GM12878 (cell line): ENCODE measurements around the gene TULP1. TPM values are rescaled to one million over a fixed set of nuclear protein-coding genes. Genes with fewer than 3 reads are reported as not detected.

Experiments
- ATAC-seq: fragments of 200-7000 bp; cut with Tn5 transposase; 3 replicates; pipeline ENCODE4 v1.9.1; 2020; ENCODE audit warnings: mild to moderate bottlenecking, moderate library complexity
- BruUV-seq: library from RNA; stranded (reverse); fragments of 400-500 nt; replicated peaks from 2 replicates; lab custom pipeline; 2021; lab: Mats Ljungman, UMichigan
- CTCF ChIA-PET: fragments of 300-600 bp; sonication (Branson Sonifier 250); formaldehyde crosslinking; extraction: SDS; loops from one replicate; lab custom pipeline; 2021; ENCODE audit warnings: inconsistent platforms; lab: Yijun Ruan, JAX
- POLR2A ChIA-PET: fragments of 350-600 bp; formaldehyde crosslinking; extraction: SDS; loops from one replicate; lab custom pipeline; 2021; ENCODE audit warnings: inconsistent platforms; lab: Charles Lee
- RAD21 ChIA-PET: fragments of 300-600 bp; sonication (Branson Sonifier 250); formaldehyde crosslinking; loops from one replicate; lab custom pipeline; 2023; ENCODE audit warnings: antibody characterized with exemption; ENCODE audit not compliant: unreplicated experiment; lab: Charles Lee
- SMC1A ChIA-PET: fragments of 300-600 bp; sonication (Branson Sonifier 250); formaldehyde crosslinking; loops from one replicate; lab custom pipeline; 2023; ENCODE audit not compliant: unreplicated experiment, uncharacterized antibody; lab: Charles Lee
- DNase-seq: peaks from one replicate; pipeline ENCODE4 v3.0.0-alpha.2; 2011; ENCODE audit warnings: low read depth, low spot score
- FAIRE-seq: peaks from 3 replicates; lab custom pipeline; 2011; peaks lifted over from hg19 to GRCh38; lab: Jason Lieb, UNC
- H2AFZ ChIP-seq: 2 replicates; pipeline ENCODE4 v1.6.0; 2011; ENCODE audit warnings: low read depth, low read length, control low read depth; ENCODE audit not compliant: control insufficient read depth
- H3K27ac ChIP-seq: 2 replicates; pipeline ENCODE4 v1.5.1; 2011; ENCODE audit warnings: control low read depth; ENCODE audit not compliant: control insufficient read depth, insufficient read depth
- H3K27me3 ChIP-seq, 2 experiments: replicated peaks in 1 of 2; 2 replicates each; pipeline versions ENCODE4 v1.6.0 to v1.6.1; 2011; ENCODE audit warnings: low read length in 1 of 2; ENCODE audit not compliant: control insufficient read depth in 2 of 2, insufficient read depth in 2 of 2
- H3K36me3 ChIP-seq, 2 experiments: 2 replicates each; pipeline ENCODE4 v1.5.1; 2011; ENCODE audit warnings: low read length in 1 of 2; ENCODE audit not compliant: control insufficient read depth in 2 of 2, insufficient read depth in 2 of 2
- H3K4me1 ChIP-seq: 2 replicates; pipeline ENCODE4 v1.6.1; 2011; ENCODE audit warnings: mild to moderate bottlenecking, low read length, moderate library complexity, mixed read lengths; ENCODE audit not compliant: control insufficient read depth, insufficient read depth
- H3K4me2 ChIP-seq: 2 replicates; pipeline ENCODE4 v1.6.0; 2011; ENCODE audit warnings: control low read depth; ENCODE audit not compliant: control insufficient read depth, insufficient read depth
- H3K4me3 ChIP-seq: fragments of 200-600 bp; sonication (generic); 2 replicates; pipeline ENCODE4 v1.5.1; 2016
- H3K79me2 ChIP-seq: 2 replicates; pipeline ENCODE4 v1.6.0; 2011; ENCODE audit warnings: low read length; ENCODE audit not compliant: control insufficient read depth, insufficient read depth
- H3K9ac ChIP-seq: 2 replicates; pipeline ENCODE4 v1.8.0; 2011; ENCODE audit warnings: low read length, control low read depth, mixed read lengths; ENCODE audit not compliant: control insufficient read depth, insufficient read depth
- H3K9me3 ChIP-seq: replicated peaks from 3 replicates; pipeline ENCODE4 v1.5.1; 2011; ENCODE audit warnings: mild to moderate bottlenecking, low read length; ENCODE audit not compliant: control insufficient read depth, insufficient read depth
- H4K20me1 ChIP-seq: 2 replicates; pipeline ENCODE4 v1.6.0; 2011; ENCODE audit not compliant: control insufficient read depth, insufficient read depth
- ASH2L ChIP-seq: fragments of 300-600, 200-600 bp; sonication (generic); IDR thresholded peaks from 2 replicates; pipeline ENCODE4 v1.6.1; 2017; ENCODE audit warnings: low read depth, mild to moderate bottlenecking, borderline replicate concordance
- BCL11A ChIP-seq: IDR thresholded peaks from 2 replicates; pipeline ENCODE4 v1.6.1; 2011; ENCODE audit warnings: low read depth, low read length
- EZH2 ChIP-seq: IDR thresholded peaks from 2 replicates; pipeline ENCODE4 v1.6.1; 2012; ENCODE audit warnings: low read depth, mild to moderate bottlenecking, control low read depth, inconsistent platforms, low read length, borderline replicate concordance; ENCODE audit not compliant: control insufficient read depth
- FOS ChIP-seq: IDR thresholded peaks from 3 replicates; pipeline ENCODE4 v1.6.1; 2011; ENCODE audit warnings: borderline replicate concordance; ENCODE audit not compliant: insufficient read length; ENCODE audit errors: extremely low read depth
- MTA2 ChIP-seq: fragments of 450-650 bp; IDR thresholded peaks from 2 replicates; pipeline ENCODE4 v1.6.1; 2016; ENCODE audit warnings: low read depth, mild to moderate bottlenecking, moderate library complexity
- MXI1 ChIP-seq: fragments of 150-350 bp; IDR thresholded peaks from 2 replicates; pipeline ENCODE4 v1.6.1; 2011; ENCODE audit warnings: low read depth, mild to moderate bottlenecking, inconsistent platforms, low read length, improper control_type of control experiment
- RB1 ChIP-seq: fragments of 450-650 bp; formaldehyde crosslinking; IDR thresholded peaks from 2 replicates; pipeline ENCODE4 v1.6.1; 2017; ENCODE audit warnings: mild to moderate bottlenecking, borderline replicate concordance
- SIN3A ChIP-seq: IDR thresholded peaks from 2 replicates; pipeline ENCODE4 v1.6.1; 2012; ENCODE audit warnings: low read depth, low read length, improper control_type of control experiment
- USF2 ChIP-seq: IDR thresholded peaks from 2 replicates; pipeline ENCODE4 v1.6.1; 2011; ENCODE audit warnings: low read depth, low read length, improper control_type of control experiment, borderline replicate concordance
- ZZZ3 ChIP-seq: IDR thresholded peaks from 2 replicates; pipeline ENCODE4 v1.6.1; 2011; ENCODE audit warnings: low read depth; ENCODE audit not compliant: control insufficient read depth, insufficient read length
- WGBS: methylation state at CpG from one replicate; pipeline ENCODE4 v1.1.6; 2016; ENCODE audit warnings: low lambda C conversion rate; ENCODE audit not compliant: insufficient replicate concordance, insufficient coverage; ENCODE audit errors: missing lambda C conversion rate; 5-methylcytosine and 5-hydroxymethylcytosine counted together
- in situ Hi-C: fragments of 300-500 bp; cut with MboI; formaldehyde crosslinking; loops from 9 replicates; pipeline ENCODE4 v1.14.3; 2018; ENCODE audit warnings: mixed read lengths
- intact Hi-C: fragments of 100-400 bp; cut with micrococcal nuclease; formaldehyde crosslinking; loops from one replicate; pipeline ENCODE4 v1.14.2; 2022; ENCODE audit not compliant: unreplicated experiment
- polyA plus RNA-seq, 11 experiments: library from polyadenylated mRNA; depleted of rRNA in 4 of 11; unstranded in 6 of 11; stranded (reverse) in 5 of 11; fragments of >200 nt; fragmentation: Nextera tagmentation in 4 of 11; fragmentation: Illumina TruSeq in 1 of 11; extraction: Ambion mirVana in 4 of 11; extraction: Trizol in 1 of 11; gene quantifications; 1 replicate in 1 of 11; 2 replicates in 10 of 11; pipeline versions ENCODE4 v1.2.1 to v1.2.3, GENCODE V29; 2011 to 2016; ENCODE audit warnings: inconsistent platforms in 2 of 11, missing spikeins in 2 of 11, low read depth in 1 of 11
- total RNA-seq, 4 experiments: library from RNA; depleted of rRNA in 3 of 4; stranded (reverse); fragments of >200 nt in 3 of 4; fragmentation: Illumina TruSeq in 1 of 4; extraction: Trizol in 1 of 4; gene quantifications; 2 replicates each; pipeline versions ENCODE4 v1.2.1 to v1.2.3, GENCODE V29; 2013 to 2021

TULP1 gene
- total and polyA plus RNA-seq, 10 of the 15 experiments (the other 5 are each of a cell fraction or from before 2014, with no cell fraction given), result not detected

GRCh38 chr6:35524380-35525020 lies 11.8 kb upstream of the TULP1 start:
- Histone ChIP-seq H3K4me3 (no peak overlapping the region), H3K27me3 (peaks cover 0 to 1% of the 10 kb centered on the region in 2 experiments; a peak in 2 of 4 replicates), H4K20me1 (no peaks in the 10 kb centered on the region), H3K4me1 (no peaks in the 10 kb centered on the region), H3K4me2 (no peak overlapping the region), H3K79me2 (no peaks in the 10 kb centered on the region), H2AFZ (no peak overlapping the region), H3K36me3 (no peaks in the 10 kb centered on the region), H3K9me3 (no peaks in the 10 kb centered on the region), H3K27ac (no peak overlapping the region), H3K9ac (no peak overlapping the region)
- BruUV-seq, result no TSS peak
- WGBS, result 33% methylated on average over 3 of the region's 3 CpGs
- CTCF ChIA-PET, result interaction anchor here (0.6 to 10.7 kb wide), 11 partner anchors 10 to 238 kb away, joined by 3 to 168 read pairs (median 5); partner anchors contain the start of genes ARMC12 and PPARD
- TF ChIP-seq MXI1, result no peak
- no peak for TF ChIP-seq BCL11A
- no peak for TF ChIP-seq USF2
- TF ChIP-seq ASH2L, result no peak
- no peak for TF ChIP-seq FOS
- no peak for TF ChIP-seq ZZZ3
- no peak for TF ChIP-seq SIN3A
- TF ChIP-seq EZH2, result no peak
- TF ChIP-seq MTA2, result no peak
- no peak for TF ChIP-seq RB1
- DNase-seq (no peak), ATAC-seq (no peak), FAIRE-seq (no peak)
- POLR2A ChIA-PET, result interaction anchor here (0.7 kb wide), 1 partner anchor 112 kb away, joined by 3 read pairs; no protein-coding TSS in a partner anchor
- in situ Hi-C loops (loop anchor here (5.0 kb wide), 1 partner anchor 213 kb away; the partner anchor contains the start of gene ARMC12), intact Hi-C loops (loop anchor here (5.0 to 10.0 kb wide), 2 partner anchors 58 to 430 kb away; no protein-coding TSS in a partner anchor)
- SMC1A ChIA-PET, result interaction anchor here (1.0 to 3.7 kb wide), 5 partner anchors 50 to 265 kb away, joined by 3 to 25 read pairs (median 8); partner anchors contain the start of gene ARMC12
- RAD21 ChIA-PET, result interaction anchor here (1.0 to 4.3 kb wide), 2 partner anchors 211 to 212 kb away, joined by 10 to 49 read pairs; partner anchors contain the start of gene ARMC12
